Kidney (tissue), 14 donors: Measurements from ENCODE around the gene KPTN. TPM values are rescaled to one million over a fixed set of nuclear protein-coding genes. Genes with fewer than 3 reads are reported as not detected.

Source experiments
- DNase-seq, 5 donors: peaks; one replicate each; pipeline ENCODE4 v3.0.0-alpha.2; 2013 to 2020
- FAIRE-seq: peaks from 2 replicates; lab custom pipeline; 2012; peaks lifted over from hg19 to GRCh38; lab: Jason Lieb, UNC
- H3K27ac ChIP-seq, 2 donors: one replicate each; pipeline ENCODE4 v1.7.0; 2013; ENCODE audit warnings: low read depth in 2 of 2, low read length in 2 of 2, inconsistent platforms in 1 of 2
- H3K27me3 ChIP-seq: one replicate; pipeline ENCODE4 v1.7.1; 2013; ENCODE audit warnings: low read length, inconsistent platforms; ENCODE audit not compliant: control insufficient read depth, insufficient read depth
- H3K36me3 ChIP-seq, 3 donors: one replicate each; pipeline versions ENCODE4 v1.7.0 to v1.7.1; 2013; ENCODE audit warnings: low read length in 3 of 3, control low read depth in 1 of 3, inconsistent platforms in 1 of 3; ENCODE audit not compliant: insufficient read depth in 3 of 3, control insufficient read depth in 2 of 3
- H3K4me1 ChIP-seq, 3 donors: one replicate each; pipeline versions ENCODE4 v1.7.0 to v1.7.1; 2013; ENCODE audit warnings: low read length in 3 of 3, inconsistent platforms in 1 of 3, low read depth in 1 of 3; ENCODE audit not compliant: control insufficient read depth in 2 of 3, insufficient read depth in 2 of 3
- H3K4me3 ChIP-seq, 3 donors: one replicate each; pipeline versions ENCODE4 v1.7.0 to v1.8.1; 2013; ENCODE audit warnings: low read length in 3 of 3, control low read depth in 1 of 3, inconsistent platforms in 1 of 3
- H3K9ac ChIP-seq, 3 donors: one replicate each; pipeline versions ENCODE4 v1.7.0 to v1.7.1; 2013; ENCODE audit warnings: low read length in 3 of 3, control low read depth in 1 of 3, inconsistent platforms in 1 of 3
- H3K9me3 ChIP-seq, 3 donors: one replicate each; pipeline versions ENCODE4 v1.7.0 to v1.7.1; 2013; ENCODE audit warnings: low read length in 3 of 3, control low read depth in 1 of 3, inconsistent platforms in 1 of 3; ENCODE audit not compliant: control insufficient read depth in 2 of 3, insufficient read depth in 1 of 3
- CTCF ChIP-seq: IDR thresholded peaks from 3 replicates; pipeline ENCODE4 v1.5.1; 2012; ENCODE audit warnings: mild to moderate bottlenecking, moderate library complexity, borderline replicate concordance; ENCODE audit not compliant: insufficient read depth; ENCODE audit errors: extremely low read depth
- intact Hi-C: fragments of 100-400 bp; cut with DNase I; formaldehyde crosslinking; loops from one replicate; pipeline ENCODE4 v1.11.1; 2022
- polyA plus RNA-seq: library from polyadenylated mRNA; stranded (reverse); fragments of 350-450 nt; fragmentation: Illumina TruSeq; extraction: RNeasy Lipid Tissue Mini Kit (QIAGEN cat#74804); gene quantifications from one replicate; pipeline ENCODE4 v1.2.3, GENCODE V29; 2014; ENCODE audit warnings: low read depth, low replicate concordance; ENCODE audit not compliant: insufficient read depth
- total RNA-seq: library from RNA; stranded (reverse); fragmentation: NEBNext Ultra II Directional; extraction: Animal tissue kit (Norgen Biotek cat#: 25700); gene quantifications from one replicate; pipeline ENCODE4 v1.2.1, GENCODE V29; 2021
- donor health status: control.
- donor health status: control.
- donor health status: control.
- donor health status: control.
- donor health status: control.
- donor health status: DM: yes; HTN: yes; CAD: no.
- donor health status: Normal renal cell carcinoma (clear cell type).

The KPTN gene
- total and polyA plus RNA-seq, 2 donors from 2014 or later: 7.4 to 25.5 TPM

GRCh38 chr19:47473336-47473735 is 10.7 kb downstream of the KPTN start:
- peaks cover 2% of the 10 kb centered on the region for H3K27me3 ChIP-seq
- TF ChIP-seq CTCF: no peak

GRCh38 chr19:47471733-47472457 is 12.1 kb downstream of the KPTN start, which contains the start of gene SLC8A2:
TSS of gene SLC8A2 (minus strand) at chr19:47471893. CDS start at chr19:47466403, 5,490 bp downstream.
- H3K27me3 ChIP-seq: peaks cover 2% of the 10 kb centered on the region
- H3K27ac ChIP-seq: no peak within 1 kb of the TSS
- H3K9ac ChIP-seq: no peak within 1 kb of the TSS
- TF ChIP-seq CTCF: no peak
- H3K9me3 ChIP-seq: no peaks in the 10 kb centered on the region
- H3K4me1 ChIP-seq: no peaks in the 10 kb centered on the region
- FAIRE-seq: no peak
- DNase-seq: peak; percentile 84 to 97 (median 95)
- H3K4me3 ChIP-seq: peak within 1 kb of the TSS in 1 of 3 donors; percentile 31
- intact Hi-C loops: no loop called here
- H3K36me3 ChIP-seq: no peaks in the 10 kb centered on the region

More at GRCh38 chr19:47473336-47473735, 10.7 kb downstream of the KPTN start:
- no peak overlapping the region for H3K9ac ChIP-seq
- no peak overlapping the region for H3K4me3 ChIP-seq
- no peaks in the 10 kb centered on the region for H3K9me3 ChIP-seq
- no peak overlapping the region for H3K27ac ChIP-seq
- no peaks in the 10 kb centered on the region for H3K36me3 ChIP-seq
- DNase-seq: no peak
- H3K4me1 ChIP-seq: no peaks in the 10 kb centered on the region
- FAIRE-seq: no peak
- intact Hi-C loops: no loop called here

- Histone ChIP-seq H3K9ac (no peak overlapping the region), H3K4me1 (no peaks in the 10 kb centered on the region), H3K9me3 (no peaks in the 10 kb centered on the region), H3K36me3 (no peaks in the 10 kb centered on the region), H3K4me3 (no peak overlapping the region), H3K27me3 (peaks cover 2% of the 10 kb centered on the region), H3K27ac (no peak overlapping the region)
- intact Hi-C loops: no loop called here
- no peak for FAIRE-seq
- TF ChIP-seq CTCF: no peak
- DNase-seq: no peak
Measured at GRCh38 chr19:47471381-47471732, 12.7 kb downstream of the KPTN start.
